Stimulated activated CD4-positive, alpha-beta T cell treated with anti-CD3 and anti-CD28 coated beads, Interleukin-15, amount 100 ng/mL, for 1 hour (primary cell): ENCODE measurements around the gene TAS2R41.
"Not testable (repeated sequence)": the region's sequence is repeated elsewhere in the genome, so short reads cannot be mapped to it uniquely, and the experiment has no call there.

Experiments
- DNase-seq, 2 donors: peaks; one replicate each; pipeline ENCODE4 v3.0.0-alpha.2; 2020; ENCODE audit warnings: low read depth in 1 of 2, low spot score in 1 of 2

The TAS2R41 gene

GRCh38 chr7:143455942-143456341, 21.7 kb upstream of the TAS2R41 start:
- DNase-seq = no peak

DNA sequence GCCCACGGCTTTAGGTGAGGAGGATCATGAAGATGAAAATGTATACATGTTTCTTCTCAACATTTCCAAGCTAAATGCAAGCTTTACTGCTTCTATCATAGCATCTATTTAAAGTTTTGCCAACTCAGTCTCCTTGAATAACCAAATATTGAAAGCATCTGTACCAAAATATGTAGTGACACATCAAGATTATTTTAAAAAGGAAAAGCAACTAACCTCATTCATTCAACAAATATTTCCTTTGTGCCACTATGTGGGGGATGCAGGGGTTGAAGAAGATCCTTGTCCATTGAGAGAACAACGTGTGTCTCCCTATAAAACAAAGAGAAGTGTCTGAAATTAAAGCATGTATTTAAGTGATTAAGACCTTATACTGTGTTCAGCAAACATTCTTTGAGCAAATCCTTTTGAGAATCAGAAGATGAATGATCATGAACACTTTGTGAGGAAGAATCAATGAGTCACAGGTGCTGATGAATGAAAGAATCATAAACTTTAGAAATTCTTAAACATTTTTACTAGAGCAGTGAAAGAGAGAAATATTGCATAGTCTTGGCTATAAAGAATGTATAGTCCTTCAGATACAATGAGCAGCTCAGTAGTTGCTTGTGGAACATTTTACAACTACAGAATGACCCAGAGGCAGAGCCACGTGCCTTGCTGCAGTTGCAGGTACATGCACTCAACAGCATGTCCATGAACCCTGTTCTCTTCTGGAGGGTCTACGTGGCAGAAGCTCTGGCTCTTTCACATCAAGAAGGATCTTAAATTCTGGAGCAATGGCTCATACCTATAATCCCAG, 20.5 kb upstream of the TAS2R41 start:
- DNase-seq = no peak

DNA sequence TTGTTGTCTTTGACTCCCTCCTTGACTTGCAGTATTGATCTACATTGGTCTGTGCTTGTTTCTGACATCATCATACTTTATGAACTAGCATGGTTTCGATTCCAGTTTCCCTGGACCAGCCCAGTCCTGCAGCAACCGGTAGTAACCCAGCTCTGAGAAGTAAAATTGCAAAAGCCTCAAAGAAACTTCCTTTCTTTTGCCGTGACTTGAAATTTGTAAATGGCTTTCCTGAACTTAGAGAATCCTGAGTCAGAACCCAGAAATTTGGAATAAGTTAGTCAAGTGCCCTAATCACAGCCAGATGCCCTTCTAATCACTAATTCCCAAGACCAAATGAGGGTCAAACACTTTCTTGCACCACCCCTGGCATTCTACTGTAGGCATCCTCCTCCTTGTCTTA, 19.4 kb upstream of the TAS2R41 start:
- DNase-seq = no peak

GRCh38 chr7:143458681-143459080, 19.0 kb upstream of the TAS2R41 start:
- no peak for DNase-seq

- DNase-seq = no peak
Observed at GRCh38 chr7:143459359-143459758, 18.3 kb upstream of the TAS2R41 start.

DNA sequence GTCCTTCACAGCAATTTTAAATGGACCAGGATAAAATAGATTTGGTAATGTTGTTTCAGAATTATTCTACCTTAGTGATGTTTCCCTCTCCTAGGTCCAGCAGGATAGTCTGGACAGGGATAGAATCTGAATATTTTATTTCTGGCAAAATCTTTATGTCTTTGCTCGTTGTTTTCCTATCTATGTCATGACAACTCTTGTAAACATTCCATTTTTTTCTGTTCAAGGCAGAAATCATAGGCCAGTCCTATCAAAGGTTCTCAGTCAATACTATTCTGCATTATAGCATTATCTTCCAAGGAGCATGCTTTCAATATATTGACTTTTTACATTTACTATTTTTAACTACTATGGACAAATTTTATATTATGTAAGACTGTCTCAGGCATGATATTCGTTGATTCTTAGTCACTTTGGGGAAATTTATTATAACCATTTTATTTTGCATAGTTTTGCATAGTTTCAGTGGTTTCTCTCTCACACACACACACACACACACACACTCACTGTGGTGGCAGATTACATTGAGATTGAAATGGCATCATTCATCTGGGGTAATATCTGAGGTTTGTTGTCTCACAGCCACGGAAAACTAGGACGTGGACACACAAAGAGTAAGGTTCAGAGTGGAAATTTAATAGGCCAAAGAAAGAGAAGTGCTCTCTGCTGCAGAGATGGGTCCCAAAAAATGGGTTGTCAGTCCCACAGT, 17.2 kb upstream of the TAS2R41 start:
- no peak for DNase-seq

DNA sequence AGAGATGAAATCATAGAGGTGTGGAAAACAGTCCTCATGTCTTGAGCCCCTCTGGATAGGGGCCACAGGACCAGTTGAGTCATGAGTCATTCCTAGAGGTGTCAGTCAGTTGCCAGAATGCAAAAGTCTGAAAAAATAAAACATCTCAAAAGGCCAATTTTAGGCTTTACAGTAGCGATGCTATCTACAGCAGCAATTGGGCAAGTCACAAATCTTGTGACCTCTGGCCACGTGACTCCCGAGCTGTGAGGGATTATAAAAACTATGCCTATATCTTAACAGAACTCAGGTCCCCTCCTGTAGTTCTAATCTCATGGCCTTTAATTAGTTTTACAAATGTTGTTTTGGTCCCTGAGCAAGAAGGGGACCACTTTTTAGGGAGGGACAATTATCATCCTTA, 15.6 kb upstream of the TAS2R41 start:
- DNase-seq = no peak

- no peak for DNase-seq
Observed at GRCh38 chr7:143463556-143463955, 14.1 kb upstream of the TAS2R41 start.

- DNase-seq = no peak
Observed at GRCh38 chr7:143463957-143464356, 13.7 kb upstream of the TAS2R41 start.

DNA sequence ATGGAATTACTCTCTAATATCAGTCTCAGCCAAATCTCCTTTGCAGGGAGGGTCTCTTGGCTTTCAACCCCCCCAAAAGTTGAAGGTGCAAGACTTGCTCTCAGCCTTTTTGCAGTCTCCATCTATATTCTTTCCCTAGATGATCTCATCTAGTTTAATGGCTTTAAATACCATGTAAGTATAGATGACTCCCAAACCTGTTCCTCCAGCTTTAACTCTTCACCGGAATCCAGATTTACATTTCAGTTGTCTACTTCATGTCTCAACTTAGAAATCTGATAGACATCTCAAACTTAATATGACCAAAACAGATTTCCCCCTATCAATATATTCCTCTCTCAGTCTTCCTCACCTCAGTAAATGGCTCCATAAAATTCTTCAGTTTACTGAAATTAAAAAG, 9.9 kb upstream of the TAS2R41 start:
- DNase-seq = no peak

- not testable (repeated sequence) for DNase-seq
Observed at GRCh38 chr7:143472071-143472689, 5.5 kb upstream of the TAS2R41 start.

DNA sequence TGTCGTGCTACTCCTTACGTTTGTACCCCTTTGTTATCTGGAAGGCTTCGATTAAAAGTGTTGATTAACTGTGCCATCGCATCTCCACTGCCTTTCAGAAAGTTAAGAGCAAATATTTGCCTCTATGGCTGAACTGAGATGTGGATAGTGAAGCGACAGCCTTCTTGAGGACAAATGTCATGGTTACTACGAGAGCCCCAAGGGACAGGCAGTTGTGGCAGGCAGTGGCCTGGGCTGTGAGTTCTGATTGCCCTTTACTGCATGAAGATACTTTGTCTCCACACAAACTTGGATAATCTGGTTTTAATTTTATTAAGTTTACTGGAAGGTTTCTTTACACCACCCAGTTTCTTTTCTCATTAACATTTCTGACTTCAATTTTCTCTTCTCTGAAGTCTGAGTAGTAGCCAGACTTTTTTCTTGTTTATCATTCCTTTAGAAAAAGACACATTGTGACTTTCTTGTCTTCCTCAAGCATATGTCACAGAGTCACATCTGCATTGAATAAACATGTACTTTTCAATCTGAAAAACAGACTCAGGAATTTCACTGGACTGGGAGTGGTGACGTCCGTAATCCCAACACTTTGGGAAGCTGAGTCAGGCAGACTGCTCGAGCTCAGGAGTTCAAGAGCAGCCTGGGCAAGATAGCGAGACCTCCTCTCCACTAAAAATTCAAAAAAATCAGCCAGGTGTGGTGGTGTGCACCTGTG, 1.5 kb downstream of the TAS2R41 start:
- DNase-seq = no peak

- DNase-seq = no peak
Observed at GRCh38 chr7:143480501-143480900, 2.8 kb downstream of the TAS2R41 start.

DNA sequence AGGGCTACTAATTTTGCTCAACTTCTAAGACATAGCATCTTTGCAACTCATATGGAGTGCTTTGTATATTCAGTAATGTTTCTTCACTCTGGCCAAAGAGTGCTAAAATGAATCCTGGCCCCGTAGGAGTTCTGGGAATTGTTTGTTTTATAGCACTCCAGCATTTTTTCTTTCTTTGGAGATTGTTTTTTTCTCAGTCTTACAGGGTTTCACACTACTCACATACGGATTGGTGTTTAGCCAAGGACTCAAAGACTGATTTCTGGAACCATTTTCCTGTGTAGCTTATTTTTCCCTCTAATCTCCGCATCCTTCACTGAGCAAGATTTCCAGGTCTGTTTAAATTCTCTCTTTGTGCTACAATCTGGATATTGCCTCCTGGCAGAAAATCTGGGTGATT, 6.4 kb downstream of the TAS2R41 start:
- no peak for DNase-seq

- no peak for DNase-seq
Observed at GRCh38 chr7:143485094-143485493, 7.4 kb downstream of the TAS2R41 start.

GRCh38 chr7:143485500-143485899, 7.8 kb downstream of the TAS2R41 start:
- DNase-seq = no peak

- DNase-seq = not testable (repeated sequence)
Observed at GRCh38 chr7:143486266-143486665, 8.6 kb downstream of the TAS2R41 start.

- no peak for DNase-seq
Observed at GRCh38 chr7:143487061-143487460, 9.4 kb downstream of the TAS2R41 start.

DNA sequence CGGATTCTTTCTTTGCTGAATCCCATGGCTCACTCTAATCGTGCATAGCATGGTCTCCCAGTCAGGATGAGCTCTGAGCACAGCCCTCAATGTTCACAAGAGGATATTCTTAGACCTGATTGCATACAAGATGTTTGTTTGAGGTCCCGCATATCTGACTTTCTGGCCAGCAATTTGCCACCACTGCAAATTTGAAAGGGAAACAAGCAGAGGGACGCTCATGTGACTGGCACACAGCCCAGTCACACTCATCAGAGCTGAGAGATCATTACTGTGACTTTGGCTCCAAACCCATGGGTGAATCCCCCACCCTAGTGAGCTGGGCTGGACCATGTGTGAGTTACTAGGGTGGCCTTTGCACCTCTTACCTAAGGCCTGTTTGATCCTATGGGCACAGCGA, 9.9 kb downstream of the TAS2R41 start:
- DNase-seq = no peak

DNA sequence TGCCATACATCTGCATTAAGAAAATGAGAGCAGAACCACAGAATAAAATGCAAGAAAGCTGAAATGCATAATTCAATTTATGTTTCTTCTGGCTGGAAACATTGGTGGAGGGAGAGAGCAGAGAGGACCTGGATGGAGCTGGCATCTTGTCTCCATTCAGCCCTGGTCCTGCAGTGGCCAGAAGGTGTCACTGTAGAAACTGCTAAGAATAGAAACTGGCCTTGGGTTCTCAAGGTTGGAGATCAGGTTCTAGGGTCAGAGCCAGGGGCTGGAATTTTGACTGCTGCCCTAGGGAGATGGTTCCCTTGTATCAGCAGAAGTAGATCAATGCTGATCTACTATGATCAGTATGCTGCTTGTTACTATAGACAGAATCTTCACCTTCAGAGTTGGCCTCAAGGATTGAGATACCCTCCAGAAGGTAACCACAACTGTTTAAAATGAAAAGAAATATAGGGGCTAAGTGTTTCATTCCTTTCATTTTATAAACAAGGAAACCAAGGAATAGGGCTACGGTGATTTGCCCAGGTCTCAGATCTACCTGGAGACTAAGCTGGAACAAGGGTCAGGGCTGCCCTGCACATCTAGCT, 13.1 kb downstream of the TAS2R41 start:
- no peak for DNase-seq

DNA sequence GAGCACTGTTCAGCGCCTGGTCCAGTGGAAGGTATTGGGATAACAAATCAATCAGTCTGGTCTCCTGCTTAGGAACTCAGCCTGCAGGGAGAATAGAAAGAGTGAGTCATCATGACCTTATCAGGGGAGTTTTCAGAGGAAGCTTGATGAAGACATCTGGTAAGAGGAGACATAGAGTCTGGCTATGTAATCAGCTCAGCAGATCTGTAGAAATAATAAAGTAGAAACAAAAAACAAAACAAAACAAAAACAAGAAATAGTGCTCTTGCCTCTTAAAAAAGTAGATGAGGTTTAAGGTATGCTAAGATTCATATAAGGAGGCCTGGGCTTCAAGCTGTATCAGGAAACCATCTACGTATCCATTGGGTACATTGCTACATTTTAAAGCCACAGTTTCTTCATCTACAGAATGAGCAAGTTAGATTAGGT, 14.4 kb downstream of the TAS2R41 start:
- no peak for DNase-seq
